HepG2 (cell line): ENCODE results near the gene PLCB1. TPM values are rescaled to one million over a fixed set of nuclear protein-coding genes. Genes with fewer than 3 reads are reported as not detected.
A peak's percentile ranks its signal among the peaks of the same experiment; 100 is the strongest.

Experiments used
- CC2D1A ChIP-seq: sonication (generic); formaldehyde crosslinking; IDR thresholded peaks from 2 replicates; pipeline ENCODE4 v1.8.1; 2023; ENCODE audit warnings: mild to moderate bottlenecking, missing genetic modification reagents
- DMTF1 ChIP-seq: sonication (generic); formaldehyde crosslinking; IDR thresholded peaks from 2 replicates; pipeline ENCODE4 v1.4.0; 2020; ENCODE audit warnings: mild to moderate bottlenecking, missing genetic modification reagents
- HMG20A ChIP-seq: IDR thresholded peaks from 2 replicates; pipeline ENCODE4 v1.6.1; 2016; ENCODE audit warnings: borderline replicate concordance
- HNF4G ChIP-seq, 2 experiments: sonication (generic) in 1 of 2; formaldehyde crosslinking in 1 of 2; IDR thresholded peaks; 2 replicates each; pipeline versions ENCODE4 v1.4.0 to v1.6.1; 2011 to 2020; ENCODE audit warnings: borderline replicate concordance in 2 of 2, low read depth in 2 of 2, mild to moderate bottlenecking in 2 of 2, low read length in 1 of 2, missing genetic modification reagents in 1 of 2, moderate library complexity in 1 of 2
- HNRNPLL ChIP-seq: fragments of 200-400 bp; formaldehyde crosslinking; IDR thresholded peaks from 2 replicates; pipeline ENCODE4 v1.6.1; 2017; ENCODE audit warnings: mild to moderate bottlenecking, low read depth, low read length; ENCODE audit not compliant: poor library complexity, severe bottlenecking
- KLF12 ChIP-seq: sonication (generic); formaldehyde crosslinking; IDR thresholded peaks from 2 replicates; pipeline ENCODE4 v1.4.0; 2020; ENCODE audit warnings: missing genetic modification reagents, borderline replicate concordance
- MAFK ChIP-seq, 2 experiments: IDR thresholded peaks in 1 of 2; conservative IDR thresholded peaks in 1 of 2; 2 replicates each; pipeline ENCODE4 v1.6.1; 2011; ENCODE audit warnings: improper control_type of control experiment in 2 of 2, low read length in 2 of 2
- NR2F1 ChIP-seq, 2 experiments: fragments of 450-650 bp in 1 of 2; formaldehyde crosslinking in 1 of 2; IDR thresholded peaks; 2 replicates each; pipeline versions ENCODE4 v1.5.0 to v1.6.1; 2016 to 2020; ENCODE audit warnings: mild to moderate bottlenecking in 1 of 2, missing compliant biosample characterization in 1 of 2, missing genetic modification reagents in 1 of 2, moderate library complexity in 1 of 2
- PAXIP1 ChIP-seq: sonication (generic); formaldehyde crosslinking; conservative IDR thresholded peaks from 2 replicates; pipeline ENCODE4 v1.4.0; 2020; ENCODE audit warnings: mild to moderate bottlenecking, missing genetic modification reagents, moderate library complexity
- RBM39 ChIP-seq: fragments of 200-400 bp; formaldehyde crosslinking; IDR thresholded peaks from one replicate; pipeline ENCODE4 v1.6.1; 2018; ENCODE audit warnings: antibody characterized with exemption, mild to moderate bottlenecking, low read depth, low read length; ENCODE audit not compliant: poor library complexity, severe bottlenecking
- SMAD3 ChIP-seq: sonication (generic); formaldehyde crosslinking; IDR thresholded peaks from 2 replicates; pipeline ENCODE4 v1.4.0; 2020; ENCODE audit warnings: missing genetic modification reagents
- SOX5 ChIP-seq: IDR thresholded peaks from 2 replicates; pipeline ENCODE4 v1.6.1; 2016; ENCODE audit warnings: borderline replicate concordance
- XBP1 ChIP-seq: sonication (generic); formaldehyde crosslinking; IDR thresholded peaks from 2 replicates; pipeline ENCODE4 v1.5.0; 2020; ENCODE audit warnings: missing genetic modification reagents
- ZNF20 ChIP-seq: sonication (generic); formaldehyde crosslinking; IDR thresholded peaks from 2 replicates; pipeline ENCODE4 v1.4.0; 2020; ENCODE audit warnings: mild to moderate bottlenecking, moderate library complexity, missing genetic modification reagents
- ZNF256 ChIP-seq: sonication (generic); formaldehyde crosslinking; conservative IDR thresholded peaks from 2 replicates; pipeline ENCODE4 v1.4.0; 2020; ENCODE audit warnings: missing genetic modification reagents
- ZNF264 ChIP-seq: sonication (generic); formaldehyde crosslinking; IDR thresholded peaks from 2 replicates; pipeline ENCODE4 v1.4.0; 2020; ENCODE audit warnings: missing genetic modification reagents
- ZNF468 ChIP-seq: sonication (generic); formaldehyde crosslinking; IDR thresholded peaks from 2 replicates; pipeline ENCODE4 v1.8.0; 2022; ENCODE audit warnings: mild to moderate bottlenecking, moderate library complexity, missing genetic modification reagents
- ZNF574 ChIP-seq: sonication (generic); formaldehyde crosslinking; IDR thresholded peaks from 2 replicates; pipeline ENCODE4 v1.4.0; 2020; ENCODE audit warnings: missing genetic modification reagents
- polyA plus RNA-seq, 8 experiments: library from polyadenylated mRNA; depleted of rRNA in 3 of 8; stranded (reverse) in 7 of 8; unstranded in 1 of 8; fragments of >200 nt; fragmentation: Illumina TruSeq in 4 of 8; extraction: Trizol in 4 of 8; gene quantifications; 2 replicates each; pipeline versions ENCODE4 v1.2.1 to v1.2.3, GENCODE V29; 2011 to 2016; ENCODE audit warnings: low read depth in 4 of 8, missing spikeins in 1 of 8, mixed read lengths in 1 of 8; ENCODE audit not compliant: insufficient read depth in 1 of 8
- total RNA-seq, 5 experiments: library from RNA; depleted of rRNA; stranded (reverse); fragments of >200 nt; fragmentation: Illumina TruSeq; extraction: Trizol; gene quantifications; 2 replicates each; pipeline ENCODE4 v1.2.3, GENCODE V29; 2016; ENCODE audit warnings: low read depth in 1 of 5

PLCB1 gene
- total and polyA plus RNA-seq, 2 of the 13 experiments (the other 11 are each of a cell fraction or from before 2014, with no cell fraction given): 42.4 to 55.9 TPM

GRCh38 chr20:8880085-8880853 lies 748.2 kb downstream of the PLCB1 start (continued):
- TF ChIP-seq ZNF264 (CRISPR knock-in tag) (peak; percentile 78; the same call in 1 of the 2 replicates), SMAD3 (no peak), NR2F1 (CRISPR knock-in tag; IDR thresholded peaks at IDR 0.05) (no peak), SOX5 (0 out of 2 replicates have a peak, but pooled peaks have one; percentile 17), HNF4G (IDR thresholded peaks at IDR 0.05; ENCODE audit: borderline replicate concordance, low read depth, low read length) (peak; percentile 76), HNF4G (CRISPR knock-in tag; IDR thresholded peaks at IDR 0.05; ENCODE audit: borderline replicate concordance, low read depth) (no peak), ZNF574 (CRISPR knock-in tag) (no peak), HMG20A (peak; percentile 27; the same call in 1 of the 2 replicates), KLF12 (CRISPR knock-in tag) (no peak), CC2D1A (no peak), ZNF468 (CRISPR knock-in tag) (no peak), MAFK (conservative IDR thresholded peaks at IDR 0.05 in 1 of 2, IDR thresholded peaks at IDR 0.05 in 1 of 2; ENCODE audit: low read length in 2 of 2) (no peak), RBM39 (no peak), ZNF20 (CRISPR knock-in tag) (no peak), ZNF256 (CRISPR knock-in tag) (peak; percentile 98), HNRNPLL (no peak), XBP1 (no peak), PAXIP1 (CRISPR knock-in tag) (peak; percentile 56), DMTF1 (CRISPR knock-in tag) (no peak)
